OCI-LY3 (cell line): ENCODE data around the gene SNORC.

Experiments
- EZH2phosphoT487 ChIP-seq: fragments of 200-600 bp; shearing (Covaris generic); IDR thresholded peaks from 2 replicates; pipeline ENCODE4 v1.6.1; 2018; ENCODE audit warnings: antibody characterized with exemption, mixed run types, low read depth
- TF ChIP-seq, protein P1 (sequence below): fragments of 200-600, 300-600 bp; sonication (generic); IDR thresholded peaks from 2 replicates; pipeline ENCODE4 v1.5.1; 2014; ENCODE audit warnings: antibody characterized with exemption, low read length, low read depth

DNA sequence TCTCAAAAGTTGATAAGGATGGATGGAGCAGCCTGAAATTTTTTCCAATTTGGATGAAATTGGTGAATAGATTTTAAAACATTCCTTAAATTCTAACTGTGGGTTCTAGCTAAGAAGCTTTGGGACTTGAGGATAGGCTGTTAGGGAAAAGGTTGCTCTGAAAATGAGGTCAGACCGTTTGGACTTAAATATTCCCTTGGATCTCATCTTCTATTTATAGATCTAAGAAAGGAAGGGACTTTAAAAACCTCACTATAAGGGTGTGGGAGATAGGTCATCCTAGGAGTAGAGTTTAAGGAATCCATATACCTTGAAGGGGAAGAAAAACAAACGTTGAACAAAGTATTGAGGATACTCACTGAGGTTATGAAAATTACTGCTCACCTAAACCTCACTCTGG, 17.4 kb upstream of the SNORC start:
- TF ChIP-seq EZH2phosphoT487, result no peak
- TF ChIP-seq, protein P1, sequence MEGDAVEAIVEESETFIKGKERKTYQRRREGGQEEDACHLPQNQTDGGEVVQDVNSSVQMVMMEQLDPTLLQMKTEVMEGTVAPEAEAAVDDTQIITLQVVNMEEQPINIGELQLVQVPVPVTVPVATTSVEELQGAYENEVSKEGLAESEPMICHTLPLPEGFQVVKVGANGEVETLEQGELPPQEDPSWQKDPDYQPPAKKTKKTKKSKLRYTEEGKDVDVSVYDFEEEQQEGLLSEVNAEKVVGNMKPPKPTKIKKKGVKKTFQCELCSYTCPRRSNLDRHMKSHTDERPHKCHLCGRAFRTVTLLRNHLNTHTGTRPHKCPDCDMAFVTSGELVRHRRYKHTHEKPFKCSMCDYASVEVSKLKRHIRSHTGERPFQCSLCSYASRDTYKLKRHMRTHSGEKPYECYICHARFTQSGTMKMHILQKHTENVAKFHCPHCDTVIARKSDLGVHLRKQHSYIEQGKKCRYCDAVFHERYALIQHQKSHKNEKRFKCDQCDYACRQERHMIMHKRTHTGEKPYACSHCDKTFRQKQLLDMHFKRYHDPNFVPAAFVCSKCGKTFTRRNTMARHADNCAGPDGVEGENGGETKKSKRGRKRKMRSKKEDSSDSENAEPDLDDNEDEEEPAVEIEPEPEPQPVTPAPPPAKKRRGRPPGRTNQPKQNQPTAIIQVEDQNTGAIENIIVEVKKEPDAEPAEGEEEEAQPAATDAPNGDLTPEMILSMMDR, result no peak
